Right renal pelvis (tissue), 4 donors: Measurements from ENCODE around the gene ZNF529. TPM values are rescaled to one million over a fixed set of nuclear protein-coding genes. Genes with fewer than 3 reads are reported as not detected.

Experiments used
- DNase-seq, 4 donors: peaks; one replicate each; pipeline ENCODE4 v3.0.0-alpha.2; 2013; ENCODE audit warnings: low read depth in 4 of 4, low spot score in 3 of 4, missing footprints in 1 of 4
- polyA plus RNA-seq, 4 donors: library from polyadenylated mRNA; unstranded; fragments of 120-200 nt; gene quantifications; one replicate each; pipeline ENCODE4 v1.2.1, GENCODE V29; 2013; ENCODE audit not compliant: insufficient read length in 4 of 4

ZNF529 gene
- polyA plus RNA-seq, 4 donors, result 16.4 to 26.7 (median 22.0) TPM

GRCh38 chr19:36524617-36525016, 48.5 kb downstream of the ZNF529 start:
- no peak for DNase-seq

GRCh38 chr19:36514012-36514612, 59.0 kb downstream of the ZNF529 start:
- no peak for DNase-seq

- no peak for DNase-seq
These were observed 64.8 kb downstream of the ZNF529 start for GRCh38 chr19:36508325-36508724.

- DNase-seq, result no peak
These were observed 71.1 kb downstream of the ZNF529 start for GRCh38 chr19:36501973-36502372.

GRCh38 chr19:36497001-36497400, 76.1 kb downstream of the ZNF529 start:
- no peak for DNase-seq

Other genes starting within 250 kb of the ZNF529 start
- gene ZFP14, start 194.1 kb downstream of the ZNF529 start, polyA plus RNA-seq, result 10 to 100 TPM; 10.7 to 14.0 (median 13.5) TPM
- gene ZFP82, start 154.6 kb downstream of the ZNF529 start, polyA plus RNA-seq, result 10 to 100 TPM; 13.2 to 16.8 (median 16.0) TPM
- 10 to 100 TPM; 12.7 to 19.0 (median 18.3) TPM for gene ZNF566, start 83.7 kb downstream of the ZNF529 start, polyA plus RNA-seq
- gene ZNF260, start 45.0 kb downstream of the ZNF529 start, polyA plus RNA-seq, result 10 to 100 TPM; 26.2 to 37.8 (median 35.3) TPM
- gene ZNF382, start 32.0 kb upstream of the ZNF529 start, polyA plus RNA-seq, result 1 to 10 TPM; 6.2 to 7.3 (median 6.7) TPM
- 10 to 100 TPM; 10.3 to 12.9 (median 11.3) TPM for gene ZNF461, start 93.5 kb upstream of the ZNF529 start, polyA plus RNA-seq
- 10 to 100 TPM; 10.1 to 14.5 (median 14.0) TPM for gene ZNF567, start 114.3 kb upstream of the ZNF529 start, polyA plus RNA-seq
- gene ZNF850, start 199.5 kb upstream of the ZNF529 start, polyA plus RNA-seq, result 1 to 10 TPM; 2.2 to 3.3 (median 2.9) TPM